WTC11 (cell line): ENCODE results near the gene LRMDA. TPM values are rescaled to one million over a fixed set of nuclear protein-coding genes. Genes with fewer than 3 reads are reported as not detected.

ENCODE experiments used
- ATAC-seq: fragments of 200-7000 bp; cut with Tn5 transposase; 2 replicates; pipeline ENCODE4 v1.10.0; 2021; ENCODE audit warnings: mild to moderate bottlenecking, moderate library complexity
- CTCF ChIA-PET: fragments of 300-600 bp; sonication (Branson Sonifier 250); formaldehyde crosslinking; loops from one replicate; lab custom pipeline; 2021; ENCODE audit warnings: antibody characterized with exemption; lab: Charles Lee
- POLR2A ChIA-PET: fragments of 350-600 bp; sonication (Branson Sonifier 250); formaldehyde crosslinking; loops from one replicate; lab custom pipeline; 2021; ENCODE audit warnings: antibody characterized with exemption; lab: Charles Lee
- DNase-seq: peaks from one replicate; pipeline ENCODE4 v3.0.0; 2021; ENCODE audit warnings: low spot score
- H3K27ac Mint-ChIP-seq: 2 replicates; pipeline ENCODE4 v1.8.0; 2021; ENCODE audit warnings: mixed read lengths
- H3K27me3 Mint-ChIP-seq: 2 replicates; pipeline ENCODE4 v1.8.0; 2021; ENCODE audit warnings: low read depth, mild to moderate bottlenecking, moderate library complexity, mixed read lengths
- H3K36me3 Mint-ChIP-seq: 2 replicates; pipeline ENCODE4 v1.8.0; 2021; ENCODE audit warnings: mixed read lengths
- H3K4me1 Mint-ChIP-seq: 2 replicates; pipeline ENCODE4 v1.8.0; 2022; ENCODE audit warnings: mixed read lengths
- H3K4me3 Mint-ChIP-seq: 2 replicates; pipeline ENCODE4 v1.8.0; 2021; ENCODE audit warnings: mild to moderate bottlenecking, moderate library complexity, mixed read lengths
- H3K9me3 Mint-ChIP-seq: 2 replicates; pipeline ENCODE4 v1.8.0; 2021; ENCODE audit warnings: mixed read lengths
- ARID4B ChIP-seq: sonication (generic); formaldehyde crosslinking; IDR thresholded peaks from 2 replicates; pipeline ENCODE4 v1.8.0; 2023; ENCODE audit warnings: missing genetic modification reagents, mild to moderate bottlenecking, borderline replicate concordance
- ATF2 ChIP-seq: sonication (generic); formaldehyde crosslinking; IDR thresholded peaks from 2 replicates; pipeline ENCODE4 v1.8.1; 2022; ENCODE audit warnings: low read depth, missing genetic modification reagents, borderline replicate concordance
- CBFB ChIP-seq: sonication (generic); formaldehyde crosslinking; IDR thresholded peaks from 2 replicates; pipeline ENCODE4 v1.8.1; 2022; ENCODE audit warnings: mild to moderate bottlenecking, low read depth, missing genetic modification reagents
- FOXJ3 ChIP-seq: sonication (generic); formaldehyde crosslinking; IDR thresholded peaks from 2 replicates; pipeline ENCODE4 v1.9.0; 2021; ENCODE audit warnings: missing genetic modification reagents, mild to moderate bottlenecking, borderline replicate concordance
- FOXP1 ChIP-seq: sonication (generic); formaldehyde crosslinking; IDR thresholded peaks from 2 replicates; pipeline ENCODE4 v1.8.0; 2022; ENCODE audit warnings: missing genetic modification reagents, mild to moderate bottlenecking, moderate library complexity, borderline replicate concordance
- HMGA2 ChIP-seq: fragments of 250-450 bp; sonication (Bioruptor Pico); IDR thresholded peaks from 2 replicates; pipeline ENCODE4 v1.4.0; 2021; ENCODE audit warnings: mild to moderate bottlenecking, moderate library complexity
- HMGXB4 ChIP-seq: sonication (generic); formaldehyde crosslinking; IDR thresholded peaks from 2 replicates; pipeline ENCODE4 v1.8.1; 2023; ENCODE audit warnings: mild to moderate bottlenecking, moderate library complexity, missing genetic modification reagents
- KAT7 ChIP-seq: sonication (generic); formaldehyde crosslinking; IDR thresholded peaks from 2 replicates; pipeline ENCODE4 v1.8.1; 2023; ENCODE audit warnings: missing genetic modification reagents, mild to moderate bottlenecking, borderline replicate concordance
- MXD4 ChIP-seq: fragments of 250-450 bp; sonication (Bioruptor Pico); IDR thresholded peaks from 2 replicates; pipeline ENCODE4 v1.8.0; 2021; ENCODE audit warnings: mild to moderate bottlenecking, moderate library complexity, borderline replicate concordance
- NFATC4 ChIP-seq: fragments of 250-450 bp; sonication (Bioruptor Pico); IDR thresholded peaks from 2 replicates; pipeline ENCODE4 v1.9.0; 2021; ENCODE audit warnings: mild to moderate bottlenecking
- PRDM15 ChIP-seq: sonication (generic); formaldehyde crosslinking; IDR thresholded peaks from 2 replicates; pipeline ENCODE4 v1.8.0; 2022; ENCODE audit warnings: missing genetic modification reagents
- ZBTB21 ChIP-seq: sonication (generic); formaldehyde crosslinking; IDR thresholded peaks from 2 replicates; pipeline ENCODE4 v1.8.1; 2023; ENCODE audit warnings: mild to moderate bottlenecking, missing genetic modification reagents, borderline replicate concordance
- ZNF317 ChIP-seq: sonication (generic); formaldehyde crosslinking; IDR thresholded peaks from 2 replicates; pipeline ENCODE4 v1.8.1; 2023; ENCODE audit warnings: low read depth, mild to moderate bottlenecking, moderate library complexity, missing genetic modification reagents, borderline replicate concordance
- ZNF423 ChIP-seq: fragments of 250-450 bp; sonication (Bioruptor Pico); IDR thresholded peaks from 2 replicates; pipeline ENCODE4 v2.1.2; 2022; ENCODE audit warnings: mild to moderate bottlenecking, moderate library complexity
- ZNF671 ChIP-seq: fragments of 250-450 bp; sonication (Bioruptor Pico); IDR thresholded peaks from 2 replicates; pipeline ENCODE4 v1.8.0; 2021; ENCODE audit warnings: mild to moderate bottlenecking
- total RNA-seq: library from RNA; stranded (reverse); gene quantifications from 3 replicates; pipeline ENCODE4 v1.2.3, GENCODE V29; 2021

Gene LRMDA
- total RNA-seq, 1 experiment from 2014 or later: 0.92 TPM

GRCh38 chr10:76001019-76001418 is 569.6 kb downstream of the LRMDA start (continued):
- TF ChIP-seq ARID4B: no peak
- TF ChIP-seq MXD4 (CRISPR knock-in tag): no peak
- no peak for TF ChIP-seq ZNF423 (CRISPR knock-in tag)
- no peak for TF ChIP-seq NFATC4
- no peak for TF ChIP-seq CBFB
- TF ChIP-seq FOXP1 (CRISPR knock-in tag): no peak
- no peak for TF ChIP-seq ZNF317 (CRISPR knock-in tag)
- TF ChIP-seq ZBTB21 (CRISPR knock-in tag): no peak
- TF ChIP-seq HMGXB4 (CRISPR knock-in tag): no peak
- TF ChIP-seq FOXJ3: no peak
- TF ChIP-seq ATF2 (CRISPR knock-in tag): no peak
- no peak for TF ChIP-seq PRDM15 (CRISPR knock-in tag)
- TF ChIP-seq KAT7: no peak
- TF ChIP-seq ZNF671 (CRISPR knock-in tag): no peak
- TF ChIP-seq, all 79 proteins: peak for 0

- no peak for TF ChIP-seq ZNF423 (CRISPR knock-in tag)
- peak; percentile 91 for TF ChIP-seq HMGA2 (CRISPR knock-in tag)
- Mint-ChIP-seq H3K27me3 (peaks cover 14% of the 10 kb centered on the region), H3K27ac (no peak overlapping the region), H3K4me3 (no peak overlapping the region), H3K36me3 (no peaks in the 10 kb centered on the region), H3K4me1 (peaks cover 27% of the 10 kb centered on the region), H3K9me3 (peaks cover 4% of the 10 kb centered on the region; the same call in 1 of the 2 replicates)
- POLR2A ChIA-PET: no interaction called here
- DNase-seq: no peak
- no peak for ATAC-seq
- CTCF ChIA-PET: no interaction called here
These were observed 570.0 kb downstream of the LRMDA start for GRCh38 chr10:76001461-76001860.
